Stimulated activated CD4-positive, alpha-beta T cell treated with anti-CD3 and anti-CD28 coated beads, TNF-alpha, amount 100 ng/mL, for 1 hour (primary cell): ENCODE data around the gene LRMDA.

ENCODE experiments used
- DNase-seq, 3 donors: peaks; one replicate each; pipeline ENCODE4 v3.0.0-alpha.2; 2020; ENCODE audit warnings: low read depth in 3 of 3, low spot score in 1 of 3

The LRMDA gene

DNA sequence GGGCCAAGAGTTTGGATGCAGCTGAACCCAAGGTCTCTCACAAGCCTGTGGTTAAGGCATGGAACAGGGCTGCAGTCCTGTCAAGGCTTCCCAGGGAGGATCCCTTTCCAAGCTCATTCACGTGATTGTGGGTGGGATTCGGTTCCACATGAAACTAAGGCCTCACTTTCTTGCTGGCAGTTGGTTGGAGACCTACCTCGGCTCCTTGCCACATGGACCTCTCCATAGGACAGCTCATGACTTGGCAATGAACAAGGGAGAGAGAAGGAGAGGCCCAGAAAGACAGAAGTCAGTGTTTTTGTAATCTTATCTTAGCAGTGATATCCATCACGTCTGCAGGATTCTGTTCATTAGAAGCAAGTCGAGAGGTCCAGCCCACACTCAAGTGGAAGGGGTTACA, 583.8 kb downstream of the LRMDA start:
- no peak for DNase-seq

GRCh38 chr10:76017026-76017732, 585.8 kb downstream of the LRMDA start:
- no peak for DNase-seq

DNA sequence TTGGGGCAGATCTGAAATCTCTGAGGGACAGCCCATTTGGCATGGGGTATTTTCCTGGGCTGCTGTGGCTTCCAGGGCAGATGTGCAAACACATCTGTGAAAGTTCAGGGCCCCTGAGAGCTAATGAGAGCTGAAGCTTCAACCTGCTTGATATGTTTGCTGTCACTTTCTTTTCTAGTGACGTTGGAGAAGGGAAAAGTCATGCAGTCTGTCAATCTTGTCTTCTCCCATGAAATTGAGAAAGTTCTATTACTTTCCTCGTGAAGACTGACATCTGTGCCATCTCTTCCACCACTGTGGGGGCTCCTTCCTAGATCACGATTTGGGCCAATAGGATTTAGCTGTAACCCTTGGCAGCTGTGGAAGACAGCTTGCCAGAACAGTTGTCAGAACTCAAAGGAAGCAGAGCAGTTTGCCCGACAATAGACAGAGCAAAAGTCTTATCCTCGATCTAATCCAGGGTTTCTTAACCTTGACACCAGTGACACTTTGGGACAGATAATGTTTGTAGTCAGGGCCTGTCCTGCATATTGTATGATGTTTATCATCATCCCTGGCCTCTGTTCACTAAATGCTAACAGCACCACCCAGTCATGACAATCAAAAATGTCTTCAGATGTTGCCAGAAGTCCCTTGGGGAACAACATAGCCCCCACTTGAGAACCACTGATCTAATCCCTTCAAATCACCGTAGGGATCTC, 586.5 kb downstream of the LRMDA start:
- no peak for DNase-seq

GRCh38 chr10:76020630-76021029, 589.2 kb downstream of the LRMDA start:
- no peak for DNase-seq

DNA sequence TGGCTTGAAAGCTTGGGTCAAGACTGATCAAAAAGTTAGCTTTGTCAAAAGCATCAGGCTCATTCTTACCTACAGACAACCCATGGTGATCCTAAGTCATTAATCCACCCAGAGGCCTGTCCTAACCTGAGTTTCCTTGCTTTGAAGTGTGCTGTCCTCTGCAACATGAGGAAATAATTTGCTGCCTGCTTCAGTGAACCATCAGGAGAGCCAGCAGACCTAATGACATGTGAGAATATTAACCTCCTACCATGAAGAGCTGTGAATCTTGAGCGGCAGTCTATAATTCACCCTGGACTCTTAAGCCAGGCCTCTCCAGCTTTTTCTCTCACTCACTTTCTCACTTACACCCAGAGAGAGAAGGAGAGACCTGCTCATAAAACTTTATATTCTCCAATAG, 590.0 kb downstream of the LRMDA start:
- DNase-seq = no peak

DNA sequence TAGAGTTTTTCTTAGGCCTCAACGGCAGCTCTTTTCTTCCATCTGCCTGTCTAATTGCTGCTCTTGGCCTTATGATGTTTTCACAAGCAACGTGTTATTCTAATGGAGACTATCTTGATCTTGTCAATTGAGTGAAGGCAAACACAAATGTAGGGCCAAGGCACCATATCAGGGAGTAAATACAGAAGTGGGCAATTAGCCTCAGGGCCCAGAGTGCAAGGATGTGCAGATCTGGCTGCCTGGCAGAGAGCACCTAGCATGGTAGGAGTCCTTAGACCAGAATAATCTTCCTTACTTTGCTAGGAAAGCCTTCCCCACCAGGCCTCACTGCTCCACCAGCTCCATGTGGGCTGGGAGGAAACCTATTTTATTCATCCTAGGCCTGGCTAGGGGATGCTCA, 590.9 kb downstream of the LRMDA start:
- DNase-seq = no peak

- no peak for DNase-seq
Measured at GRCh38 chr10:76023007-76023406, 591.6 kb downstream of the LRMDA start.

DNA sequence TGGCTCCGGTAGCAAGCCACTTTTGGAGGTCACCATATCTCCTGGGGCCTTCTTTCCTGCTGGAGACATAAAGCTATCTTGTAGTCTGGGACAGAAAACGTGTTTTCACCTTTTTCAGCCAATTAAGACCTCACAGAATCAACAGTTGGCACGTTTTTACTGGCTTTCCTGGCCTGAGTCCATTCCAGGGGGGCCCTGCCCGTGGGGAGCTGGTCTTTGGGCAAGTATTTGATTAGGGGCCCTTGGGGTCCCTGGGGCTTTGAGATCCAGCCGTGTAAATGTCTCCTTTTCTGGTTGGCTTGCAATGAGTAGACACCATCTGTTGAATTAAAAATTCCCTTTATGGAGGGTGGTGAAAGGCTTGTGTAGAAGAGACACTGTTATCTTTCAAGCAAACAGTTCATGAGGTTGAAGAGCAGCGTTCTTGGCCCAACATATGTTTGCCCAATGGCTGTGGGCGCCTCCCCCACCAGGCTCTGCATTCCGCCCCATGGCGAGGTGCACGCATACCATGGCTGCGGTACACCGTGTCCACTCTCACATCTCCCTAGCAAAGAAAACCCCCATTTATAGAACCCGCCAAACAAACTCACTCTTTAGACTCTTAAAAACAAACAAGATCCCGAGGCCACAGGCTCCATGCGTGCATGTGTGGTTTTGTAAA, 593.2 kb downstream of the LRMDA start:
- no peak for DNase-seq

DNA sequence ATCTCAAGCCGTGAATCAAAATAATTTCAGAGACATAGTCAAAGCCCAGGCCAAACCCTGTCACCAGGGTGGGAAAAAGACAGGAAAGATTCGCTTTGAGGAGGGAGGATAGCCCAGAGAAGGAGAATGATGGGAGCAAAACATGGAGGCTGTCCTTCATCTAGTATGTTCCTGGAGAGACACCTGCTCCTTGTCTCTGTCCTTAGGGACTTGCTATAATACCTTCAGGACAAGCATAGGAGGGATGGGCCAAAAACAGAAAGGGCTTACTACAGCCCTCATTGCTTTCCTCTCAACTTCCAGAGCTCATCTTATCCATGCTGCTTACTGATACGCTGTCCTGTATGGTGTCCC, 593.7 kb downstream of the LRMDA start:
- no peak for DNase-seq

- DNase-seq = no peak
Measured at GRCh38 chr10:76026176-76026771, 594.9 kb downstream of the LRMDA start.

- no peak for DNase-seq
Measured at GRCh38 chr10:76026905-76027304, 595.5 kb downstream of the LRMDA start.

DNA sequence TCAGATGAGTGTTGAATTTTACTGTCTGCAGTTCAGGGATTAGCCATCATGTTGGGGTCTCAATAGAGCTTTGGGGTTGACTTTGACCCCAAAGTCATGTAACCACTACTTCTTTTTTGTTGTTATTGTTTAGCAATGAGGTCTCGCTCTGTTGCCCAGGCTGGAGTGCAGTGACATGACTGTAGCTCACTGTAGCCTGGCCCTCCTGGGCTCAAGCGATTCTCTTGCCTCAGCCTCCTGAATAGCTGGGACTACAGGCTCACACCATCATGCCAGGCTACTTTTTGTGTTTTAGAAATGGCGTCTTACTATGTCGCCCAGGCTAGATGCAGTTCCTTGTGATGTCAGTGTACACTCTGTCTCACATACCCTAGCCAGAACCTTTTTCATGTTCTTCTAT, 598.4 kb downstream of the LRMDA start:
- DNase-seq = no peak

DNA sequence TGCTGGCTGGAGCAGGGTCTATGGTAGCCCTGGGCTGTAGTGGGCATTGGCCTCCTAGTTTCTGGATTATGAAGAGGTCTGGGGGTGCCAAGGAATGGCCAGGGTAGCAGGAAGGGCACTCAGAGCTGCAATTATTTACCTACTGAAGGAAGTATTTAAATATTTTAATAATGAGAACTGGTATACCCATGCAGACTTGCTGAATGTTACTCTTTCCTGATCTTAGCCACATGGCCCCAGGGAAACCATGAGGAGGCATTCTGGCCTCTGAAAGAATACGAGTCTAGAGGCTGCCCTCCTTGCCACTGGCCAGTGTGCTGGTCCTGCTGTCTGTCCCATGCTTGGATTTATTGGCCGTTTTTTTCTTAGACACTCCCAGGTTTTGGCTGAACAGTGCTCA, 599.7 kb downstream of the LRMDA start:
- no peak for DNase-seq

- no peak for DNase-seq
Measured at GRCh38 chr10:76031769-76032699, 600.6 kb downstream of the LRMDA start.

DNA sequence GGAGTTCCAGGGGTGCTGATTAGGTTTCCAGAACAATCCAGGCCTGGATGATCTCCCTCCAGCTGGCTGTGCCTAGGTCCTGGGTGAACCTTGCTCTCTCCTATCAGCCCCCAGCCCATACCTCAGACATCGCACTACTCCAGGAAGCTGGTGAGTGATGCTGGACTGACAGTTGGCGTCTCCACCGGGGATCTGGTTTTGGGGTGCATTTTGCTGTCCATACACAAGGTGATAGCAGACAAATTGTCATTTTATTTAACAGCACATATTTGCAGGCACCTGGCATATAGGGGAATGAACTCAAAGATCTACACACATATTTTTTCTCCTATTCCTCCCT, 601.2 kb downstream of the LRMDA start:
- no peak for DNase-seq

DNA sequence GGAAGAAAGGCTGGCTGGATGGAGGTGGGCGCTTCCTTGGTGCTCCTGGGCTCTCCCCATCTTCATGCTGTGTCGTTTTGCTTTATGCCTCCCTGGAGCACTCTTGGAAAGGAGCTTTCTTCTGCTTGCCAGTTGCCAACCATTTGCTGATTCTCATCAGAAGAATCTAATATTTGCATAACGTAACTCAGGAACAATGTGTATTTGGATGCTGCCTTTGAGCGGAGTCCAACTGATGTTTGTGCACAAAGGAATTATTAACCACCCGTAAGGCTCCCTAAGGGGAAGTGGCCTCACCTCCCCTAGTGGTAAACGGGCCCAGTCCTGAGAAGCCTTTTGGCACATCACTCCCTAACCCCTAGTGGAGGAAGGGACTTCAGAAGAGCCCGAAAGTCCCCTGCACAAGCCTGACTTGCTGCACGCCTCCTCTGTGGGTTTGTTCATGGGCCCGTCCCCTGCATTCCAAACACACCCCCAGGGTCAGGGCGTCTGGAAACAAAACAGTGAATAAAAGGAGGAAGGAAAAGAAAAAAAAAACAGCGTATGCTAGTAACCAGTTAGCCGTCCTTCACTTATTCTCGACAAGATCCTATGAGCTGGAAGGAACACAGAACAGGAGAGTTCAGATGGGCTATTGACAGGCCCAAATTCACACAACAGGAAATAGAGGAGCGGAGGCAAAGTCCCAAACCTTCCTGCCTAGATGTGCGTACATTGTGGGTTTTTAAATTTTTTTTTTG, 602.2 kb downstream of the LRMDA start:
- no peak for DNase-seq

GRCh38 chr10:76034353-76035205, 603.2 kb downstream of the LRMDA start:
- DNase-seq = no peak

- no peak for DNase-seq
Measured at GRCh38 chr10:76035206-76036110, 604.0 kb downstream of the LRMDA start.
